HG03354 (cell line): ENCODE measurements around the gene ZNF275.
A peak's percentile ranks its signal among the peaks of the same experiment; 100 is the strongest.

Experiments used
- ATAC-seq: cut with Tn5 transposase; IDR thresholded peaks from one replicate; pipeline ENCODE4 v1.9.1; 2021; ENCODE audit warnings: mild to moderate bottlenecking; ENCODE audit not compliant: unreplicated experiment, poor library complexity, severe bottlenecking

The ZNF275 gene

GRCh38 chrX:153349952-153350351 is 16.0 kb downstream of the ZNF275 start:
- no peak for ATAC-seq

GRCh38 chrX:153351981-153352380 is 18.0 kb downstream of the ZNF275 start:
- no peak for ATAC-seq

- ATAC-seq, result no peak
Measured at GRCh38 chrX:153352858-153353257, 18.9 kb downstream of the ZNF275 start.

GRCh38 chrX:153353416-153353815 is 19.5 kb downstream of the ZNF275 start:
- no peak for ATAC-seq

GRCh38 chrX:153357877-153358276 is 23.9 kb downstream of the ZNF275 start:
- no peak for ATAC-seq

GRCh38 chrX:153361781-153362397 is 27.9 kb downstream of the ZNF275 start:
- no peak for ATAC-seq

- no peak for ATAC-seq
Measured at GRCh38 chrX:153365670-153366069, 31.7 kb downstream of the ZNF275 start.

- no peak for ATAC-seq
Measured at GRCh38 chrX:153366119-153366518, 32.2 kb downstream of the ZNF275 start.

- no peak for ATAC-seq
Measured at GRCh38 chrX:153366878-153367538, 33.1 kb downstream of the ZNF275 start.

GRCh38 chrX:153370293-153371055 is 36.5 kb downstream of the ZNF275 start:
- ATAC-seq, result no peak

GRCh38 chrX:153371256-153371655 is 37.3 kb downstream of the ZNF275 start:
- ATAC-seq, result no peak

- no peak for ATAC-seq
Measured at GRCh38 chrX:153372949-153373348, 39.0 kb downstream of the ZNF275 start.

- ATAC-seq, result no peak
Measured at GRCh38 chrX:153374426-153374825, 40.5 kb downstream of the ZNF275 start.

- ATAC-seq, result no peak
Measured at GRCh38 chrX:153375571-153375970, 41.6 kb downstream of the ZNF275 start.

- ATAC-seq, result no peak
Measured at GRCh38 chrX:153377727-153378126, 43.8 kb downstream of the ZNF275 start.

GRCh38 chrX:153378607-153379006 is 44.7 kb downstream of the ZNF275 start:
- ATAC-seq, result no peak

- no peak for ATAC-seq
Measured at GRCh38 chrX:153379508-153379907, 45.6 kb downstream of the ZNF275 start.

GRCh38 chrX:153379971-153380581 is 46.1 kb downstream of the ZNF275 start:
- ATAC-seq, result no peak

GRCh38 chrX:153380691-153381090 is 46.7 kb downstream of the ZNF275 start:
- no peak for ATAC-seq

GRCh38 chrX:153381684-153382532 is 48.0 kb downstream of the ZNF275 start:
- peak; percentile 60 for ATAC-seq
